Lung (tissue), 12 donors: ENCODE data around the gene LLGL2. TPM values are rescaled to one million over a fixed set of nuclear protein-coding genes. Genes with fewer than 3 reads are reported as not detected.

Experiments
- ATAC-seq: fragments of 200-7000 bp; cut with Tn5 transposase; one replicate; pipeline ENCODE4 v1.9.1; 2020; ENCODE audit warnings: moderate number of reproducible peaks; ENCODE audit not compliant: insufficient read depth, low FRiP score
- DNase-seq, 3 donors: peaks; one replicate each; pipeline ENCODE4 v3.0.0-alpha.2; 2013 to 2017
- H3K27ac ChIP-seq, 2 donors: one replicate each; pipeline ENCODE4 v1.5.1; 2013; ENCODE audit warnings: mild to moderate bottlenecking in 2 of 2, moderate library complexity in 2 of 2, control low read depth in 1 of 2, inconsistent platforms in 1 of 2, low read depth in 1 of 2, low read length in 1 of 2
- H3K27me3 ChIP-seq, 3 donors: one replicate each; pipeline ENCODE4 v1.5.1; 2013; ENCODE audit warnings: low read length in 2 of 3; ENCODE audit not compliant: control insufficient read depth in 3 of 3, insufficient read depth in 3 of 3
- H3K36me3 ChIP-seq, 4 donors: one replicate each; pipeline ENCODE4 v1.5.1; 2013; ENCODE audit warnings: low read length in 4 of 4, mild to moderate bottlenecking in 1 of 4, moderate library complexity in 1 of 4; ENCODE audit not compliant: control insufficient read depth in 4 of 4, insufficient read depth in 4 of 4
- H3K4me1 ChIP-seq, 5 donors: one replicate each; pipeline ENCODE4 v1.5.1; 2013; ENCODE audit warnings: low read length in 5 of 5, mild to moderate bottlenecking in 2 of 5, moderate library complexity in 1 of 5; ENCODE audit not compliant: control insufficient read depth in 5 of 5, insufficient read depth in 5 of 5
- H3K4me3 ChIP-seq: one replicate; pipeline ENCODE4 v1.5.1; 2013; ENCODE audit warnings: mild to moderate bottlenecking, control low read depth, moderate library complexity
- H3K9ac ChIP-seq, 2 donors: one replicate each; pipeline ENCODE4 v1.5.1; 2013; ENCODE audit warnings: low read length in 2 of 2, control low read depth in 1 of 2; ENCODE audit not compliant: insufficient read depth in 1 of 2
- H3K9me3 ChIP-seq, 4 donors: one replicate each; pipeline ENCODE4 v1.5.1; 2013; ENCODE audit warnings: low read length in 3 of 4, mild to moderate bottlenecking in 1 of 4, moderate library complexity in 1 of 4; ENCODE audit not compliant: control insufficient read depth in 4 of 4, insufficient read depth in 3 of 4
- WGBS, 2 donors: extraction: QIAGEN DNeasy Blood & Tissue Kit; methylation state at CpG; one replicate each; pipeline ENCODE4 v1.1.7; 2013; 5-methylcytosine and 5-hydroxymethylcytosine counted together
- polyA plus RNA-seq, 2 donors: library from polyadenylated mRNA; stranded (reverse); fragments of 200-250 nt; gene quantifications; one replicate each; pipeline ENCODE4 v1.2.1, GENCODE V29; 2013
- total RNA-seq, 2 donors: library from RNA; depleted of rRNA in 1 of 2; stranded (reverse); fragments of >200 nt in 1 of 2; gene quantifications; one replicate each; pipeline ENCODE4 v1.2.1, GENCODE V29; 2014 to 2021
- TF ChIP-seq, protein P1 (sequence below): IDR thresholded peaks from 2 replicates; pipeline ENCODE4 v1.5.1; 2012; ENCODE audit warnings: mild to moderate bottlenecking; ENCODE audit errors: control extremely low read depth, extremely low read depth
- donor health status: control.
- donor health status: control.
- donor health status: Bipolar disorder and iron deficiency.
- donor health status: healthy.
- donor health status: DM: yes; HTN: yes; CAD: no.

The LLGL2 gene
- total and polyA plus RNA-seq, 4 donors, result 80.5 to 199 (median 149) TPM

DNA sequence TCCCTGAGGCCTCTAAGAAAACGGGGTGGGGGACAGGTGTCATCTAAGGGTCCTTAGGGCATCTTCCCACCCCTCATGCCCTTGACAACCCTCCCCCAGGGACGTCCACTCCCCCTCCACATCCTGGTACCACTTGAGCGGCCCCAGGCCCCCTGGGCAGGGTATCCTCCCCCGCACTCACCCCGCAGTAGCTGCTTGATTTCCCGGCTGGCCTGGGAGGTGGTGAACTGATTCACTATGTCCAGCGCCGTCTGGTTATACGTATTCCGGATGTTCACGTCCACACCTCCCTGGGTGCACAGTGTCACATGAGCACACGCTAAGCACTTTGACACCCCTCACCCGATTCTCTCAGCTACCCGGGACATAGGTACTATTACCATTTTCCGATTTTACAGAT lies 19.9 kb upstream of the LLGL2 start:
- Histone ChIP-seq H3K27ac (no peak overlapping the region), H3K4me3 (no peak overlapping the region), H3K36me3 (peaks cover 0 to 65% (median 17%) of the 10 kb centered on the region in 4 donors), H3K4me1 (peaks cover 0 to 16% (median 12%) of the 10 kb centered on the region in 5 donors), H3K27me3 (no peaks in the 10 kb centered on the region), H3K9ac (no peak overlapping the region), H3K9me3 (no peaks in the 10 kb centered on the region)
- TF ChIP-seq, protein P1, sequence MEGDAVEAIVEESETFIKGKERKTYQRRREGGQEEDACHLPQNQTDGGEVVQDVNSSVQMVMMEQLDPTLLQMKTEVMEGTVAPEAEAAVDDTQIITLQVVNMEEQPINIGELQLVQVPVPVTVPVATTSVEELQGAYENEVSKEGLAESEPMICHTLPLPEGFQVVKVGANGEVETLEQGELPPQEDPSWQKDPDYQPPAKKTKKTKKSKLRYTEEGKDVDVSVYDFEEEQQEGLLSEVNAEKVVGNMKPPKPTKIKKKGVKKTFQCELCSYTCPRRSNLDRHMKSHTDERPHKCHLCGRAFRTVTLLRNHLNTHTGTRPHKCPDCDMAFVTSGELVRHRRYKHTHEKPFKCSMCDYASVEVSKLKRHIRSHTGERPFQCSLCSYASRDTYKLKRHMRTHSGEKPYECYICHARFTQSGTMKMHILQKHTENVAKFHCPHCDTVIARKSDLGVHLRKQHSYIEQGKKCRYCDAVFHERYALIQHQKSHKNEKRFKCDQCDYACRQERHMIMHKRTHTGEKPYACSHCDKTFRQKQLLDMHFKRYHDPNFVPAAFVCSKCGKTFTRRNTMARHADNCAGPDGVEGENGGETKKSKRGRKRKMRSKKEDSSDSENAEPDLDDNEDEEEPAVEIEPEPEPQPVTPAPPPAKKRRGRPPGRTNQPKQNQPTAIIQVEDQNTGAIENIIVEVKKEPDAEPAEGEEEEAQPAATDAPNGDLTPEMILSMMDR, result no peak
- ATAC-seq, result no peak
- DNase-seq, result no peak
- 89 to 95% methylated on average over 15 of the region's 15 CpGs for WGBS, 2 donors

- TF ChIP-seq, protein P1, result no peak
- no peaks in the 10 kb centered on the region for H3K9me3 ChIP-seq
- no peak overlapping the region for H3K27ac ChIP-seq
- H3K27me3 ChIP-seq, result no peaks in the 10 kb centered on the region
- H3K9ac ChIP-seq, result no peak overlapping the region
- DNase-seq (no peak), ATAC-seq (no peak)
- WGBS, 2 donors, result 73 to 85% methylated on average over 21 of the region's 21 CpGs
- H3K4me3 ChIP-seq, result no peak overlapping the region
- peaks cover 0 to 16% (median 13%) of the 10 kb centered on the region in 5 donors for H3K4me1 ChIP-seq
- peaks cover 0 to 62% (median 17%) of the 10 kb centered on the region in 4 donors for H3K36me3 ChIP-seq
These were observed 19.4 kb upstream of the LLGL2 start for GRCh38 chr17:75506134-75506533.

- TF ChIP-seq, protein P1, result no peak
- Histone ChIP-seq H3K9ac (no peak overlapping the region), H3K27ac (peak overlapping the region in 1 of 2 donors; percentile 32), H3K4me3 (no peak overlapping the region), H3K9me3 (no peaks in the 10 kb centered on the region), H3K4me1 (peaks cover 0 to 23% (median 15%) of the 10 kb centered on the region in 5 donors), H3K27me3 (no peaks in the 10 kb centered on the region), H3K36me3 (peaks cover 0 to 55% (median 17%) of the 10 kb centered on the region in 4 donors)
- WGBS, 2 donors, result 91 to 92% methylated on average over 20 of the region's 20 CpGs
- no peak for ATAC-seq
- DNase-seq, result no peak
These were observed 18.6 kb upstream of the LLGL2 start for GRCh38 chr17:75506888-75507287.
